HepG2 (cell line): ENCODE results near the gene RNPEPL1. TPM values are rescaled to one million over a fixed set of nuclear protein-coding genes. Genes with fewer than 3 reads are reported as not detected.

Experiments used
- ATAC-seq: fragments of 200-7000 bp; cut with Tn5 transposase; 3 replicates; pipeline ENCODE4 v1.9.1; 2020; ENCODE audit warnings: mild to moderate bottlenecking, moderate library complexity
- BruUV-seq: library from RNA; stranded (reverse); fragments of 400-500 nt; replicated peaks from 2 replicates; lab custom pipeline; 2021; lab: Mats Ljungman, UMichigan
- CTCF ChIA-PET: fragments of 300-600 bp; formaldehyde crosslinking; extraction: SDS; loops from one replicate; lab custom pipeline; 2021; ENCODE audit warnings: low total read pairs, inconsistent platforms, low intra/inter-chr PET ratio; lab: Yijun Ruan, JAX
- POLR2A ChIA-PET: fragments of 350-600 bp; sonication (Branson Sonifier 250); formaldehyde crosslinking; loops from one replicate; lab custom pipeline; 2020; ENCODE audit warnings: antibody characterized with exemption, inconsistent platforms; lab: Yijun Ruan, JAX
- DNase-seq: peaks from one replicate; pipeline ENCODE4 v3.0.0-alpha.2; 2015; ENCODE audit warnings: low spot score
- FAIRE-seq: peaks from 3 replicates; lab custom pipeline; 2011; peaks lifted over from hg19 to GRCh38; lab: Jason Lieb, UNC
- H2AFZ ChIP-seq: one replicate; pipeline ENCODE4 v1.6.1; 2011; ENCODE audit warnings: low read length, inconsistent platforms
- H3K27ac ChIP-seq: fragments of 300-600 bp; 3 replicates; pipeline ENCODE4 v1.8.0; 2011; ENCODE audit warnings: mixed run types, mild to moderate bottlenecking, mixed read lengths, low read length, inconsistent platforms; ENCODE audit not compliant: insufficient read depth; ENCODE audit errors: extremely low read length
- H3K27me3 ChIP-seq, 2 experiments: fragments of 200-600 bp in 1 of 2; 2 replicates in 1 of 2; 3 replicates in 1 of 2; pipeline versions ENCODE4 v1.6.0 to v1.8.0; 2011; ENCODE audit warnings: low read length in 2 of 2, mild to moderate bottlenecking in 2 of 2, moderate library complexity in 2 of 2, inconsistent platforms in 1 of 2; ENCODE audit not compliant: insufficient read depth in 2 of 2, control insufficient read depth in 1 of 2
- H3K36me3 ChIP-seq, 2 experiments: fragments of 200-600 bp in 1 of 2; replicated peaks in 1 of 2; 2 replicates in 1 of 2; 3 replicates in 1 of 2; pipeline versions ENCODE4 v1.5.1 to v1.8.0; 2011; ENCODE audit warnings: low read length in 2 of 2, inconsistent platforms in 1 of 2; ENCODE audit not compliant: insufficient read depth in 2 of 2, control insufficient read depth in 1 of 2
- H3K4me1 ChIP-seq: 2 replicates; pipeline ENCODE4 v1.5.1; 2012; ENCODE audit warnings: low read length, inconsistent platforms; ENCODE audit not compliant: insufficient read depth
- H3K4me2 ChIP-seq: 2 replicates; pipeline ENCODE4 v1.6.0; 2011; ENCODE audit warnings: low read depth, low read length, inconsistent platforms
- H3K4me3 ChIP-seq, 3 experiments: fragments of 200-600 bp in 1 of 3; sonication (generic), shearing (Covaris generic) in 1 of 3; replicated peaks in 1 of 3; 2 replicates each; pipeline ENCODE4 v1.5.1; 2011 to 2016; ENCODE audit warnings: low read length in 3 of 3, inconsistent platforms in 2 of 3, low read depth in 2 of 3, mild to moderate bottlenecking in 2 of 3, control low read depth in 1 of 3, mixed read lengths in 1 of 3; ENCODE audit not compliant: insufficient read depth in 1 of 3
- H3K79me2 ChIP-seq: one replicate; pipeline ENCODE4 v1.6.1; 2011; ENCODE audit warnings: low read length, inconsistent platforms; ENCODE audit not compliant: insufficient read depth
- H3K9ac ChIP-seq: 2 replicates; pipeline ENCODE4 v1.6.0; 2011; ENCODE audit warnings: mild to moderate bottlenecking, low read depth, low read length, inconsistent platforms; ENCODE audit not compliant: insufficient read depth
- H3K9me3 ChIP-seq: 2 replicates; pipeline ENCODE4 v1.5.1; 2012; ENCODE audit warnings: mild to moderate bottlenecking, low read length
- H4K20me1 ChIP-seq: 2 replicates; pipeline ENCODE4 v1.6.0; 2011; ENCODE audit warnings: inconsistent platforms, mild to moderate bottlenecking, low read length, moderate library complexity; ENCODE audit not compliant: insufficient read depth
- HNRNPL ChIP-seq: fragments of 200-400 bp; formaldehyde crosslinking; IDR thresholded peaks from 2 replicates; pipeline ENCODE4 v1.6.1; 2017; ENCODE audit warnings: mild to moderate bottlenecking, low read depth, low read length
- HOXA5 ChIP-seq: sonication (generic); formaldehyde crosslinking; IDR thresholded peaks from 2 replicates; pipeline ENCODE4 v1.4.0; 2020; ENCODE audit warnings: missing genetic modification reagents
- KDM1A ChIP-seq: IDR thresholded peaks from 2 replicates; pipeline ENCODE4 v1.6.1; 2016; ENCODE audit warnings: missing compliant biosample characterization
- KDM5A ChIP-seq: fragments of 200-600 bp; sonication (generic); IDR thresholded peaks from 2 replicates; pipeline ENCODE4 v1.7.0; 2018; ENCODE audit warnings: antibody characterized with exemption, mild to moderate bottlenecking, low read length, borderline replicate concordance
- RBFOX2 ChIP-seq: fragments of 200-400 bp; formaldehyde crosslinking; IDR thresholded peaks from 2 replicates; pipeline ENCODE4 v1.6.1; 2017; ENCODE audit warnings: low read depth, mild to moderate bottlenecking, low read length
- SAFB2 ChIP-seq: sonication (generic); formaldehyde crosslinking; IDR thresholded peaks from 2 replicates; pipeline ENCODE4 v1.5.1; 2020; ENCODE audit warnings: missing genetic modification reagents, low read depth, mild to moderate bottlenecking, borderline replicate concordance
- ZBTB40 ChIP-seq, 2 experiments: fragments of 450-650 bp in 1 of 2; sonication (generic) in 1 of 2; formaldehyde crosslinking in 1 of 2; IDR thresholded peaks; 2 replicates each; pipeline versions ENCODE4 v1.6.1 to v1.8.0; 2016 to 2022; ENCODE audit warnings: antibody characterized with exemption in 1 of 2, mild to moderate bottlenecking in 1 of 2, missing genetic modification reagents in 1 of 2
- ZNF770 ChIP-seq: sonication (generic); formaldehyde crosslinking; IDR thresholded peaks from 2 replicates; pipeline ENCODE4 v1.5.0; 2020; ENCODE audit warnings: mild to moderate bottlenecking, missing genetic modification reagents
- WGBS: methylation state at CpG from one replicate; pipeline ENCODE4 v1.1.6; 2017; ENCODE audit warnings: low lambda C conversion rate; 5-methylcytosine and 5-hydroxymethylcytosine counted together
- in situ Hi-C: cut with HindIII; loops from 2 replicates; pipeline ENCODE4 v1.10.0; 2017; ENCODE audit warnings: low pct_unique_long_range_greater_than_20kb; ENCODE audit not compliant: extremely low pct_ligation_motif_present
- intact Hi-C: fragments of 100-400 bp; cut with micrococcal nuclease; formaldehyde crosslinking; loops from one replicate; pipeline ENCODE4 v1.10.0; 2022; ENCODE audit not compliant: unreplicated experiment
- polyA plus RNA-seq, 8 experiments: library from polyadenylated mRNA; depleted of rRNA in 3 of 8; stranded (reverse) in 7 of 8; unstranded in 1 of 8; fragments of >200 nt; fragmentation: Illumina TruSeq in 4 of 8; extraction: Trizol in 4 of 8; gene quantifications; 2 replicates each; pipeline versions ENCODE4 v1.2.1 to v1.2.3, GENCODE V29; 2011 to 2016; ENCODE audit warnings: low read depth in 4 of 8, missing spikeins in 1 of 8, mixed read lengths in 1 of 8; ENCODE audit not compliant: insufficient read depth in 1 of 8
- total RNA-seq, 5 experiments: library from RNA; depleted of rRNA; stranded (reverse); fragments of >200 nt; fragmentation: Illumina TruSeq; extraction: Trizol; gene quantifications; 2 replicates each; pipeline ENCODE4 v1.2.3, GENCODE V29; 2016; ENCODE audit warnings: low read depth in 1 of 5
- TF ChIP-seq, protein P1 (sequence below): sonication (generic); formaldehyde crosslinking; conservative IDR thresholded peaks from 2 replicates; pipeline ENCODE4 v1.4.0; 2020; ENCODE audit warnings: missing genetic modification reagents
- TF ChIP-seq, protein P2 (sequence below): sonication (generic); formaldehyde crosslinking; IDR thresholded peaks from 2 replicates; pipeline ENCODE4 v1.5.0; 2020; ENCODE audit warnings: missing genetic modification reagents

RNPEPL1 gene
- total and polyA plus RNA-seq, 2 of the 13 experiments (the other 11 are each of a cell fraction or from before 2014, with no cell fraction given) = 13.0 to 18.0 TPM

- Histone ChIP-seq H3K9ac (no peak overlapping the region), H3K4me1 (peaks cover 23% of the 10 kb centered on the region), H2AFZ (no peak overlapping the region), H3K9me3 (no peaks in the 10 kb centered on the region), H4K20me1 (no peaks in the 10 kb centered on the region; the same call in 1 of the 2 replicates), H3K4me2 (no peak overlapping the region), H3K79me2 (peaks cover 13% of the 10 kb centered on the region), H3K27me3 (no peaks in the 10 kb centered on the region), H3K36me3 (peaks cover 0 to 12% of the 10 kb centered on the region in 2 experiments; a peak in 3 of 5 replicates), H3K4me3 (no peak overlapping the region), H3K27ac (no peak overlapping the region)
- WGBS = 94% methylated on average over 15 of the region's 20 CpGs
- BruUV-seq = no TSS peak
- no peak for DNase-seq
- intact Hi-C loops (no loop called here), in situ Hi-C loops (loop anchor here (25.0 kb wide), 1 partner anchor 639 kb away; no protein-coding TSS in a partner anchor)
- no peak for TF ChIP-seq KDM5A
- no peak for TF ChIP-seq KDM1A (CRISPR knock-in tag)
- TF ChIP-seq SAFB2 = no peak
- TF ChIP-seq ZBTB40 (IDR thresholded peaks at IDR 0.05) = no peak
- TF ChIP-seq ZBTB40 (CRISPR knock-in tag; IDR thresholded peaks at IDR 0.05) = 0 out of 2 replicates have a peak, but pooled peaks have one; percentile 3
- 0 out of 2 replicates have a peak, but pooled peaks have one; percentile 35 for TF ChIP-seq HNRNPL
- TF ChIP-seq ZNF770 (CRISPR knock-in tag) = no peak
- no peak for TF ChIP-seq HOXA5 (CRISPR knock-in tag)
- TF ChIP-seq RBFOX2 = 0 out of 2 replicates have a peak, but pooled peaks have one; percentile 11
- TF ChIP-seq, protein P1, sequence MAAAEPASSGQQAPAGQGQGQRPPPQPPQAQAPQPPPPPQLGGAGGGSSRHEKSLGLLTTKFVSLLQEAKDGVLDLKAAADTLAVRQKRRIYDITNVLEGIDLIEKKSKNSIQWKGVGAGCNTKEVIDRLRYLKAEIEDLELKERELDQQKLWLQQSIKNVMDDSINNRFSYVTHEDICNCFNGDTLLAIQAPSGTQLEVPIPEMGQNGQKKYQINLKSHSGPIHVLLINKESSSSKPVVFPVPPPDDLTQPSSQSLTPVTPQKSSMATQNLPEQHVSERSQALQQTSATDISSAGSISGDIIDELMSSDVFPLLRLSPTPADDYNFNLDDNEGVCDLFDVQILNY (CRISPR knock-in tag) = no peak
- TF ChIP-seq, protein P2, sequence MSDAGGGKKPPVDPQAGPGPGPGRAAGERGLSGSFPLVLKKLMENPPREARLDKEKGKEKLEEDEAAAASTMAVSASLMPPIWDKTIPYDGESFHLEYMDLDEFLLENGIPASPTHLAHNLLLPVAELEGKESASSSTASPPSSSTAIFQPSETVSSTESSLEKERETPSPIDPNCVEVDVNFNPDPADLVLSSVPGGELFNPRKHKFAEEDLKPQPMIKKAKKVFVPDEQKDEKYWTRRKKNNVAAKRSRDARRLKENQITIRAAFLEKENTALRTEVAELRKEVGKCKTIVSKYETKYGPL = no peak
- CTCF ChIA-PET = no interaction called here
- ATAC-seq = no peak
- POLR2A ChIA-PET = interaction anchor here (2.8 kb wide), 1 partner anchor 12 kb away, joined by 9 read pairs; the partner anchor contains the start of gene DUSP28
- FAIRE-seq = no peak
These were observed 4.8 kb downstream of the RNPEPL1 start for GRCh38 chr2:240573071-240573515.
